Adrenal gland (tissue), 5 donors: ENCODE results near the gene PRR20B.

ENCODE experiments used
- POLR2A ChIP-seq, 2 donors: fragments of 450-650 bp; IDR thresholded peaks; one replicate each; pipeline ENCODE4 v1.6.1; 2017; ENCODE audit warnings: antibody characterized with exemption in 2 of 2, mild to moderate bottlenecking in 2 of 2, moderate library complexity in 1 of 2
- TF ChIP-seq, protein P1 (sequence below), 6 experiments: fragments of 450-650 bp in 4 of 6; fragments of 200-600 bp in 2 of 6; sonication (generic) in 1 of 6; IDR thresholded peaks; 1 replicate in 5 of 6; 2 replicates in 1 of 6; pipeline versions ENCODE4 v1.5.1 to v1.8.0; 2016 to 2021; ENCODE audit warnings: antibody characterized with exemption in 6 of 6, mild to moderate bottlenecking in 2 of 6, moderate library complexity in 1 of 6
- donor health status: DM: no; HTN: no; CAD: no.

DNA sequence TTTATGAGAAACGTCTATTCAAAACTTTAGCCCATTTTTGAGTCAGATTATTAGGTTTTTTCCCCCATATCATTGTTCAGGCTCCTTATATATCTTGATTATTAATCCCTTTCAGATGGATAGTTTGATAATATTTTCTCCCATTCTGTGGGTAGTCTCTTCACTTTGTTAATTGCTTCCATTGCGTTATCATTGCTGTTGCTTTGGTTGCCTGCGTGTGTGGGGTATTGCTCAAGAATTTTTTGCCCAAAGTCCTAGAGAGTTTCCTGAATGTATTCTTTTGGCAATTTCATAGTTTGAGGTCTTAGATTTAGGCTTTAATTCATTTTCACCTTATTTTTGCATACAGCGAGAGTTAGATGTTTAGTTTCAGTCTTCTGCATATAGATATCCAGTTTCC lies 32.3 kb upstream of the PRR20B start:
- TF ChIP-seq, protein P1, sequence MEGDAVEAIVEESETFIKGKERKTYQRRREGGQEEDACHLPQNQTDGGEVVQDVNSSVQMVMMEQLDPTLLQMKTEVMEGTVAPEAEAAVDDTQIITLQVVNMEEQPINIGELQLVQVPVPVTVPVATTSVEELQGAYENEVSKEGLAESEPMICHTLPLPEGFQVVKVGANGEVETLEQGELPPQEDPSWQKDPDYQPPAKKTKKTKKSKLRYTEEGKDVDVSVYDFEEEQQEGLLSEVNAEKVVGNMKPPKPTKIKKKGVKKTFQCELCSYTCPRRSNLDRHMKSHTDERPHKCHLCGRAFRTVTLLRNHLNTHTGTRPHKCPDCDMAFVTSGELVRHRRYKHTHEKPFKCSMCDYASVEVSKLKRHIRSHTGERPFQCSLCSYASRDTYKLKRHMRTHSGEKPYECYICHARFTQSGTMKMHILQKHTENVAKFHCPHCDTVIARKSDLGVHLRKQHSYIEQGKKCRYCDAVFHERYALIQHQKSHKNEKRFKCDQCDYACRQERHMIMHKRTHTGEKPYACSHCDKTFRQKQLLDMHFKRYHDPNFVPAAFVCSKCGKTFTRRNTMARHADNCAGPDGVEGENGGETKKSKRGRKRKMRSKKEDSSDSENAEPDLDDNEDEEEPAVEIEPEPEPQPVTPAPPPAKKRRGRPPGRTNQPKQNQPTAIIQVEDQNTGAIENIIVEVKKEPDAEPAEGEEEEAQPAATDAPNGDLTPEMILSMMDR (IDR thresholded peaks at IDR 0.05), result no peak
- TF ChIP-seq POLR2A (IDR thresholded peaks at IDR 0.05), result no peak
